GM18907 (cell line): ENCODE results near the gene FUS.

ENCODE experiments used
- ATAC-seq: cut with Tn5 transposase; IDR thresholded peaks from one replicate; pipeline ENCODE4 v1.9.1; 2021; ENCODE audit warnings: mild to moderate bottlenecking, moderate library complexity; ENCODE audit not compliant: unreplicated experiment

Gene FUS

GRCh38 chr16:31225193-31225592 is 45.3 kb downstream of the FUS start:
- no peak for ATAC-seq

GRCh38 chr16:31228206-31228605 is 48.3 kb downstream of the FUS start:
- ATAC-seq, result no peak

GRCh38 chr16:31229501-31229900 is 49.6 kb downstream of the FUS start:
- no peak for ATAC-seq

DNA sequence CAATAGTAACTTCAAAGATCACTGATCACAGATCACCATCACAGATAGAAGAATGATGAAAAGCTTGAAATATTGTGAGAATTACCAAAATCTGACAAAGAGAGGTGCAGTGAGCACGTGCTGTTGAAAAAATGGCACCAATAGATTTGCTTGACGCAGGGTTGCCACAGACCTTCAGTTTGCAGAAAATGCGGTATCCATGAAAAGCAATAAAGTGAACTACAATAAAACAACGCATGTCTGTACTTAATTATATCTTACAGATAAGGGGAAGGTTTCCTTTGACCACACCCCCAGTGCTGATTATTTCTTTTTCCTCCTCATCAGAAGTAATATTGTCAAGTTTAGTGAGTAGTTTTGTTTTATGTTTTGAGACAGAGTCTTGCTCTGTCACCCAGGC is 58.1 kb downstream of the FUS start:
- ATAC-seq, result no peak
